ENCODE results near the gene KRT84.

KRT84 gene

DNA sequence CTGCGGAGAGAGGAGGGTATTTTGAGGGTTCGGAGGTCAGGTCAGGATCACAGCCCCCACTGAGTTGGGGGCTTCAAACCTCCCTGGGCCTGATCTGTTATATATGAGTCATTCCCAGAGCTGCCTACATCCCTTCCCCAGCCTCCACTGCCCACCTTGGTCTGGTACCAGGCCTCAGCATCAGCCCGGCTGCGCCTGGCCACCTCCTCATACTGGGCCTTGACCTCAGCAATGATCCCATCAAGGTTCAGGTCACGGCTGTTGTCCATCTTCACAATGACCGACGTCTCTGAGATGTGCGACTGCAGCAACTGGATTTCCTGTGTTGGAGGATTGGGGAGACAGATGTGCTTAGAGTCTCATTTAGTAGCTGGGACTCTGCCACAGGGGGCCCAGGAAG, 4.2 kb downstream of the KRT84 start:
- DNase-seq, result no peak

DNA sequence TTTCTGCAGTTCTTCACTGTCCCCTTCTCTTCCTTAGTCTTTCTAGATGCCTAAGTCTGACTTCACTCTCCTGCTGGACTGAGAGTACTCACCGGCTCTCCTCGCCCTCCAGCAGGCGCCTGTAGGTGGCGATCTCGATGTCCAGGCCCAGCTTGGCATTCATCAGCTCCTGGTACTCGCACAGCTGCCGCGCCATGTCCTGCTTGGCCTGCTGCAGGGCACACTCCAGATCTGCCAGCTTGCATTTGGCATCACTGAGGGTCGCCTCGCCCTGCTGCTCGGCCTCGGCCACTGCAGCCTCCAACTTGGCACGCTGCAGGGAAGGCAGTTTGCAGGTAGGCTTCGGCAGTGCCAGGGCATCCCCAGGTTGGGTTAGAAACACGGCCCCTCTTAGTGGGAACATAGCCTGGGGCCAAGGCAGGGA, 5.2 kb downstream of the KRT84 start:
- peak; percentile 51 for DNase-seq

DNA sequence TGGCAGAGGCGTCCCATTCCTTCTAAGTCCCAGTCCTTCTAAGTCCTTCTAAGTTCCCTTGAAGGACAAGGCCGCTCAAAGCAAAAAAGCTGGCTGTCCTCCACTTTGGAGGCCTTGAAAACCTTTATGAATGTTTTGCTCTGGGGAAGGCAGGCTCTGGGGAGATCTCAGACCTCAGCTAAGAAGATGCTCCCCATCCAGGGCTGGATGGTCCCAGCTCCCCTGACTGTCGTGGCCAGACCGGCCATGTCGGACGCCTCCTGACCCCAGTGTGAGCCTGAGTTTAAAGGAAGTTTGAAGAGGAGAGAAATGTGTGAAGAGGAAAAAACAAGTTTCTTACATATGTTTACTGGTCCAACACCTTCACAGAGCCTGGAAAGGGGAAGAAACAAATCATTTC, 5.9 kb downstream of the KRT84 start:
- DNase-seq, result no peak

DNA sequence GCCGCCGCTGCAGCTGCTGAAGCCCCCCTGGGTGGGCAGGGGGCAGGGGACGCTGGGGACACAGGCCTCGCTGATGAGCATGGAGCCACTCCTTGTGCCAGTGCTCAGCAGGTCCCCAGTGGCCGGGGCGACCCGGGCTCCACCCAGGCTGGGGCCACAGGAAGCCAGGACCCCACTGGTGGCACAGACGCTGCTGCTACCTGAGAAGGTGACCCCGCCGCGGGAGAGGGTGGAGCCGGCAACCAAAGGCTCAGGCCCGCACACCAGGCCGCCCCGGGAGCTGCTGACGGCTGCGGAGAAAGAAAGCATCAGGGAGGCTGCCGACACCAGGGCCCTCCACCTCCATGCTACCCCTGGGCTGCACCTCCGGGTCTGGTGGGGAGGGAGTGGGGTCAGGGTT, 7.4 kb downstream of the KRT84 start:
- DNase-seq, result no peak

DNA sequence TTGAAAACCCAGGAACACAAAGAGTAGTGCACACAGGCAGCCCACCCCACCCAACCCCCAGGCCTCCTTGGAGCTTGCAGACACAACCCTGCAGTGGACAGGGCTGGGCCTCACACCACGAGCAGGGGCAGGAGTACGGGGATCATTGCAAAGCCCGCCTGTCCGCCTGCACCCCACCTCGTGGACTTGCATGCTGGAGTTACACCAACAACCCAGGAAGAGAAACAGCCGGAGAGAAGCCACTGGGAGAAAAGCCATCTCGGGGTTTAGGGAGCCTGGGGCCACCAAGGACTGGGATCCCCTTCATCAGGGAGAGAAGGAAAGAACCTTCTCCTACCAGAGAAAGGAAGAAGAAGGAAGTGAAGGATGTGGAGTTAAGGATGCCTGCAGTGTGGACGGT, 8.2 kb downstream of the KRT84 start:
- DNase-seq, result no peak

DNA sequence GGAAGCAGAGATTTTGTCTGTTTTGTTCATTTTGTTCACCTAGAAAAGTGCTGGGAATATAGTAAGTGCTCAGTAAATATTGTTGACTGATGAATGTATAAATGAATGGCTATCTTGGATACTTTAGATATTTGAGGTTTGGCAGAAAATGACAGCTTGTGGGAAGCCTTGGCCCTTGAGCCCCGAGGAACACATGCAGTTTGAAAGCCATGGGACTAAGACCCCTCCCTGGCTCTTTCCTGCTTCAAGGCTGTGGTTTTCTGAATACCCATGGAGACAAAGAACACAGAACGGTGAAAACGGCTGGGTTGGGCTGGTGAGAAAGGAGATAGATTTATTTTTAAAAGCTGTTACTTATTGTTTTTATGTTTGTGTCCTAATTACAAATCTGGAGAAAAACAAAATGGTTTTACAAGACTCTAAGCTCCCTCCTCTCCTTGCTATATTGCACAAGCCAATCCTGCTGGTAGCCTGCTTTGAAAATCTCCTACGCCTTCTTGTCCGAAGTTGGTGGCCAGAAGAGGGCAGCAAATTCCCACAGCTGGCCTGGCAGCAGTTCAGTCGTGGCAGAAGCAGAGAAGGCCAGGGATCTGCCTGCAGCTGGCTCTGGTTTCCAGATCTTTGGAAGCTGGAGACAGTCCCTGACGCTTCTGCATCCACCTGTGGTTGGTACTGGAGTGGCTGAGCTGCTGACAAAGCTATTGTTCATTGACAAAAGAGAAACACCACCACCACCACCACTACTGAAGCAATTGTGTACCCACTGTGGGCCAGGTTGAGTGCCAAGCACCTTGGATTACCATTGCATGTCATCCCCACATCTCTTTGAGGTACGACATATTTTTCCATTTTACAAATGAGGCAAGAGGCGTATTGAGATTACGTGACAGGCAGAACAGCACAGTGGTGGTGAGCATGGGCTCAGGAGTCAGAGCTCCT, 13.0 kb downstream of the KRT84 start:
- DNase-seq, result peak; percentile 72

DNA sequence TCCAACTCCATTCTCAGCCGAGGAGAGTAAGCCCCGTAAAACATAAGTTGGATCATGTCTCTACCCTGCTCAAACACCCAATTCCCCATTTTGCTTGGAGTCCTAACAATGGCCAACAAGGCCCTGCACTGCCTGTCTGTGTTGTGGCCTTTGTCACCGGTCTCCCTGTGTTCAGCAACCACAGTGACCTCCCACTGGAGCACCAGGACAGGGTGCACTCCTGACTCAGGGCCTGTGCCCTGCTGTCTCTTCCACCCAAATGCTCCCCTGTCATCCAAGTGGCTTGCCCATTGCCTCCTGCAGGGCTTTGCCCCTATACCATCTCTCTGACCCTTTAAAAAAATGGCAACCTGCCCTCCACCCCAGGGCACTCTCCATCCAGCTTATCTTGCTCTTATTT, 13.7 kb downstream of the KRT84 start:
- no peak for DNase-seq

DNA sequence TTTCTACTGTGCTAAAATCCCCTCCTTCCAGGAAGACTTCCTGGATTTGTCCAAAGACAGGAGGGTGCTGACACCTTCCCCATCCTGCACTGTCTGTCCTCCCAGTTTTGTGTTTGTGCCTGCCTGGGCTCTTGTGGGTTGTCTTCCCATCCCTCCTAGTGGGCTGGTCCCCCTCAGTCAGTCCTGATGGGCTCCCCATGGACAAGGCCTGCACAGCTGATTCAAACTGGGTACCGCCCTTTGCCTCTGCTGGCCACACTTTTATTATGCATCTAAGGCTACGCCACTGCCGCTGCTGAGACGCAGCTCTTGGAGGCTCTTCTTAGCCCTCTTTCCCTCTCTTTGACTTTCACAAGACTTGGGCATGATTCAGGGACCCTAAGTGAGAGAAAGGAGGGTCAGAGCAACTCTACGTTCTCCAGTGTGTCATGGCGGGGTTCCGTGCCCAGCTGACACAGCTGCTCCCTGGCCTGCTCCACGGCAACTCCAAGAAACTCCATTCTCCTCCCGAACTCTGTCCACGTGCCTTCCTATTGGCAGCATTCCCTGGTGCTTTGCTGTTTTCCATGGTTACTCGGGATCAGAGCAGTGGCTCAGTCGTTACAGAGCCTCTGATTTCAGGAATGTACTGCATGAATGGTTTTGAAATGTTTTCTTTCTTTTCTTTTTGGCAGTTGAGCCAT, 14.4 kb downstream of the KRT84 start:
- no peak for DNase-seq

DNA sequence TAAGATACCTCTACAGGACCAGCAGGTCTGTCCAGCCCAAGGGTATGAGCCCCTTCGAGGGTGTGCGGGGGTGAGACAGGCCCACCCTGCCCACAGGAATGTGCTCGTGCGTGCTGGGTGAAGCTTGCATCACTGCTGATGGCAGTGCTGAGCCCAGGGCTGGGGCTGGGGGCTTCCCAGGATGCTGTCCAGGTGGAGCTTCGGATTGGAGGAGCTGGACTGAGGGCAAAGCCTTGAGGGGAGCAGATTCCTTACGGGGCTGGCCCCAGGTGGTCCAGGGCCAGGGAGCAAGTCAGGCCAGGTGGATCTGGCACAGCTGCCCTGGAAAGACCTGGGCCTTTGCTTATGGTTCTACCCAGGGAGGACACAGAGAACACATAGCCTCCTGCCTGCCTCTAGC, 15.6 kb downstream of the KRT84 start:
- no peak for DNase-seq

DNA sequence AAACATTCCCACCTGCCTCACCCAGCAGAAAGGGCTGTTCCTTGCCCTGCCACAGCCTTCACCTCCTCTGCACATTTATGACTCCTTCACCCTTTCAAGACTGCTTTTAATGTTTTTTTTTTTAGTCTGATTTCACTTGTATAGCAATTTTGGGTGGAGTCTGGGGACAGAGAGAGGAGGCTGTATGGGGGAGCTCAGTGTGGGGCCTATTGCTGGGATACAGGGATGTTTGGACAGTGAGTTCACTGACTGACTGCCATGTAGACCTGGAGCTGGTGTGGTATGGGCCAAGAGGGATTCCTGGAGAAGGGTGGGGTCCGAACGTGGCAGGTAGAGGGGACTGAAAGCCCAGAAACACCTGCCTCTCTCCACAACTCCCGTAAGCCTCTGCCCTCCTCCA, 16.2 kb downstream of the KRT84 start:
- no peak for DNase-seq

DNA sequence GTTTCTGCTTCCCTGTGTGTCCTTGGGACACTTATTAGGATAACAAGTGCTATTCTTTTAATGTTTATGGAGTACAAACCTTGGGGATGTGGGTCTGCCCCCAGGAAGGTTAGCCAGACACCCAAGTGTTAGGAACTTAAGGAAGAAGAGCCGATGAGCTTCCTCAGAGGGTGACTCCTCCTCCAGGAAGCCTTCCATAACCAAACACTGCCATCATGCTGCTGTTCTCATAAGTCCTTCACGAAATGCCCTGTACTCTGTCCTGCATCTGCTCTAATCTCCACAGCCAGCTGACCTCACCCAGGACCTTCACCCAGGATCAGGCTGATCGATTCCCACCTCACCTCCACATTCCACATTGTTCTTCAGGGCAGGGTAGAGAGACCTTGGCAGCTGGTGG, 16.9 kb downstream of the KRT84 start:
- no peak for DNase-seq

DNA sequence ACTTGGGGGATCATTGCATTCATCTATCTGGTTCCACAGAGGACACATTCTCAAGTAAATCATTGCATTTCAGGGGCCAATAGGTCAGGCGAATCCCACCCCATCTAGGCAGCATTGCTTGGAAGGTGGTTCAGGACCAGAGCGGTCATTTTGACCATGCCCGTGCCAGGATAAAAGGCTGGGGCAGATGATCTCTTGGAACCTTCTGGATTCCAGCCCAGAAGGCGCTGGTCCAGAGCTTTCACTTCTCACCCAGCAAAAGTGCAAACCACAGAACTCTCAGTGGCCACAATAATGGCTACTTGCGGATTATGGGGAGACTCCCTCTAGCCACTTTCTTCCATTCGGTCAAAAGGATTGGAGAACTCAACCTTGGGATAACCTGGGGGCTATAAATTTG, 17.6 kb downstream of the KRT84 start:
- no peak for DNase-seq

DNA sequence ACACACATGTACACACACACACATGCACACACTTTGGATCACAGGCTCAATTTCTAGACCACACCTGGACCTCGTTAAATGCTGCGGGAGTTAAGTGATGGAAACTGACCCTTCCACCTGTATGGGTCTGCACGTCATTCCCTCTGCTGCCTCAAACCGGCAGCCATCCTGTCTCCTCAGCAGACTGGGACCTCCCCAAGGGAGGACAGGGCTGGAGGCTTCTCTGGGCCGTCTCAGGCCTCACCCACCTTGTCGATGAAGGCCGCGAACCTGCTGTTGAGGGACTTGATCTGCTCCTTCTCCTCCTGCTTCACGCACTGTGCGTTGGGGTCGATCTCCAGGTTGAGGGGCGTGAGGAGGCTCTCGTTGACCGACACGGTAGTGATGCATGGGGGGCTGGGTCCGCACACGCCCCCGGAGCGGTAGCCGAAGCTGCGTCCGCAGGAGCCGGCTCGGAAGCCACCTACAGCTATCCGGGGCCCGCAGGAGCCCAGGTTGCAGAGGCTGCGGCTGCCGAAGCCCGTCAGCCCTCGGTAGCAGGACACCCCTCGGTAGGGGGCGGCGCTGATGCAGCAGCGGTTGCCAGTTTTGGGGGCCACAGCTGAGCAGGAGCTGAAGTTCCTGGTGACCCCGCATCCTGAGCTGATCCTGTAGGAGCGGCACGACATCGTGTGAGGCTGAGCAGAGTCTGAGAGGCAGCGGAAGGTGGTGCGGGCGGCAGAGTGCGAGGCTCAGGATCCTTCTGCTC, 18.5 kb downstream of the KRT84 start, which contains the start of gene KRT85:
KRT85 (minus strand) TSS at position 744 of the 748 bp plus-strand sequence; CDS start at position 668, 76 bp downstream.
- no peak for DNase-seq

DNA sequence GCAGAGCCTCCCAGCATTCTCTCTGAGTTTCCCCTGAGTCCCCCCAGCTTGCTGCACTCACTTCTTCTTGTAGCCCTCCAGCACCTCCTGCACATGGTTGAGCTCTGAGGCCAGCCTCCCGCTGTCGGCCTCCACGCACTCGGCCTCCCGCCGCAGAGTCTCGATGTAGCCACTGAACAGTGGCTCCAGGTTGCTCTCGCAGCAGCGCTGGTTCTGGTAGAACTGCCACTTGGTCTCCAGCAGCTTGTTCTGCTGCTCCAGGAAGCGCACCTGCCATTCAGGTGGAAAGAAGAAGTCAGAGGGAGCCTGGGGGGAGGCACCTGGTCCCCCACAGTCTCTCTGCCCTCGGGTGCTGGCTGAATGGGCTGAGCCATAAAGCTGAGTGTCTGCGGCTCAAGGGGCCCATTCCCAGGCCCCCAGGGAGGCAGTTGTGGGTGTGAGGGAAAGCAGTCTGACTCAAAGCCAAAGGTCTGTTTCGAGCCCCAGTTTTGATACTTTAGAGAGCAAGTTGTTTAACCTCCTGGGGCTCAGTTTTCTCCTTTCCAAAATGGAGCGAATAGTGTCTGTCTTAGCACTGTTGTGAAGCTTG, 20.5 kb downstream of the KRT84 start:
- no peak for DNase-seq

DNA sequence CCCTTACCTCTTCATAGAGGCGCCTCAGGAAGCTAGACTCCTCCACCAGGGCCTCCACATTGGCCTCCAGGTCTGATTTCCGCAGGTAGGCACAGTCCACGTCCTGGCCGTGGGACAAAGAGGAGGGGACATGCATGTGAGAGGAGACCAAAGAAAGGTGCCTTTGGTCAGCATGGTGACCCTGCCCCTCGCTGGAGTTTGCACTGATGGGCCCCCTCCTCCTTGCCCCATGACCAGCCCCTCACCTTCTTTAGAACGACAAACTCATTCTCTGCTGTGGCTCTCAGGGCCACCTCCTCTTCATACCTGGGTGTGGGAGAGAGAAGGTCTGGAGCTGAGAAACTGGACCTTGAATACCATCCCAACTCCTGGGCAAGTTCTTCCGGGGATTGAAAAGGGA, 21.4 kb downstream of the KRT84 start:
- DNase-seq, result no peak

DNA sequence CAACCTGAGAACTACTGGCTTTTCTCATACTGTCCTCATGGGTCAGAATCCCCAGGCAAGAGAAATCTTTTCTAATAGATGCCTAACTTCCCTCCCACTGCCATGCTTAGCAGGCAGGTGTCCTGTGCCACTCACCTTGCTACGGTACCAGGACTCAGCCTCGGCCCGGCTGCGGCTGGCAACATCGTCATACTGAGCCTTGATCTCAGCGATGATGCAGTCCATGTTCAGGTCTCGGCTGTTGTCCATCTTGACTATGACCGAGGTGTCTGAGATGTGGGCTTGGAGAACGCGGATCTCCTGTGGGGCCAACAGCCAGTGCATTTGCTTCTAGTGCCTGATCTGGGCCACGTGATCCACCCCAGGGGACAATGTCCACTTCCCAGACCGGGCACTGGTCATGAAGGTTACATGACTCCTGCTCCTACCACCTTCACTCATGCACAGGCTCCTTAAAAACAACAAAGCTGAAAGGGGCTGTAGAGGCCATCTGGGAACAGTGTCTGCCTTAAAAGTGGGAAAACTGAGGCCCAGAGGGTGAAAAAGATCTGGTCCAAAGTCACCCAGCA, 22.3 kb downstream of the KRT84 start:
- no peak for DNase-seq

DNA sequence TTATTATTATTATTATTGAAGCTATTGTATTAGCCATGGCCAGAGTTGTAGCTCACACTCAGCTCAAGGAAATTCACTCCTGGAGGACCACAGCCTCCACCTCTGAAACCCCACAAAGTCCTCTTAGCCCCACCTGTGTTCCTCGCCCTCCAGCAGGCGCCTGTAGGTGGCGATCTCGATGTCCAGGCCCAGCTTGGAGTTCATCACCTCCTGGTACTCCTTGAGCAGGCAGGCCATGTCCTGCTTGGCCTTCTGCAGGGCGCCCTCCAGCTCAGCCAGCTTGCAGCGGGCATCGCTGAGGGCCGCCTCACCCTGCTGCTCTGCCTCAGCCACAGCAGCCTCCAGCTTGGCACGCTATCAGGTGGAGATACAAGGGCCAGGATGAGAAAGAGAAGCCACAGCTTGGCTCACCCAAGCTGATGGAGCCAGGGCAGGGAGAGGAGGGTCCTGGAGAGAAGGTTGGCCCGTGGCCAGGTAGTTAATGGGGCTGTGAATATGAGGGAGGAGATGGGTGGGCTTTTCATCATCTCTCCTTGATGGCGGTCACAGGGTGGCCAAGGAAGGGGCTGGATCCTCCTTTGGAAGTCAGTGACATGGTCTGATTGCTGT, 23.2 kb downstream of the KRT84 start:
- DNase-seq, result peak; percentile 36

DNA sequence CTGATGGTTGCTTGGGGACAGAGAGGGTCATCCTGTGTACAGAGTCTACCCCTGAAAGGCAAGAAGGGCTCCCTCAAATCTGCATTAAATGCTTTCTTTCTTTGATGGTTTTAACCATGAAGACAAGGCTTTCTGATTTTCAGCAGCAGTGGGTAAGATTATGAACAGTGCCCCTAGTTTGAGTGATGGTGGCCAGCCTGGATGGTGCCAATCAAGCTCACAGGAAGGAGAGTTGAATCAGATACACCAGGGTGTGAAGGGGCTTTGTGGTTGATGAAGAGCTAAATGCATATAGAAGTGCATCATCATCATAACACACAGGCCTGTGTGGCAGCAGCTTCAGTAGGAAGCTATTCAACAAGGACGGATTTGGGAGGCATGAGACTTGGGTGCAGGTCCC, 23.9 kb downstream of the KRT84 start:
- no peak for DNase-seq

DNA sequence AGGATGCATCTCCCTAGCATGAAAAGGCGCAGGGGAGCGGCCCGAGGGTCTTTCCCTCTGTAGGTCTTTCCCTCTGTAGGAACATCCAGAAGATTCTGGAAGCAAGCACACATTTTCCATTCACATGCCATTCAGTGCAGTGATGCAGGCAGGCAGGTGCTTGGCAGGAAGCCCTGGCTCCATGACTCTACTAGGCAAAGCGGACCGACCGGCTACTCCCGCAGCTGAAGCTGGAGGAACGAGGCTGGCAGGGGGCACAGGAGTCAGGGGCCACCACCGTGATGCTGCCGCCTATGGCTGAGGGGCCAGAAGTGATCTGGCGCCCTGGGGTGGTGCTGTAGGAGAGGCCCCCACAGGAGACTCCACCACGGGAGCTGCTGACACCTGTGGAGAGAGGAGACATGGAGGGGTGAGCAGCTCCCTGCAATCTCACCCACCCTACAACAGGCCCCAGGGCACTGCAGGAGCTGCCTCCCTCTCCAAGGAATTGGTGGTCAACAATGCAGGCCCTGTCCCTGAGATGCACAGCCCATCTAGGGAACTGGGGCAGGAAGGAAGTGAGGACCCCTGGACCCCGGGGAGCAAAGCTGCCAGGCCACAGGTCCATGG, 24.7 kb downstream of the KRT84 start:
- no peak for DNase-seq

DNA sequence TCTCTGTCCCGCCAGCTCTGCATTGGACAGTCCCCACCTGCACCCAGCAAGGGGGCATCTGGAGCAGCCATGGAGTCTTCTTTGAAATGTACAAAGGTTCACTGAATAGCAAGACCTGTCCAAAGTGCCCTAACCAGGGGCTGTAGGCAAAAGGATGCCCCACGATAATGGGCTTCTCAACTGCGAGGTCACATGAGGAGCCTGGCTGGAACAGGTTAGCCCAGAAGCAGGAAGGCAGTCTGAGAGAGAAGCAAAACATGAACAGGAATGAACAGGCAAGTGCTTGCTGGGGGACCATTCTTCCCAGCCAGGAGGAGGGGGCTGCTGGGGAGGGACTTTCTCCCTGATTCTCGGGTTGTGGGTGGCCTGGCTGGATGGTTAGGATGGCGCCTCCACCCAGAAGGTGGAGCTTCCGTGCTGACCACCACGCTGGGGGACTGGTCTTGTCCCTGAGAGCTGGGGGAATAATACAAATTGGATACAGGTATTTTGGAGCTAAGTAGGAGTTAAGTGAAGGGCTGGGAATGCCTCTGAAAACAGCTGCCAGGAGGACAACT, 25.3 kb downstream of the KRT84 start:
- no peak for DNase-seq

DNA sequence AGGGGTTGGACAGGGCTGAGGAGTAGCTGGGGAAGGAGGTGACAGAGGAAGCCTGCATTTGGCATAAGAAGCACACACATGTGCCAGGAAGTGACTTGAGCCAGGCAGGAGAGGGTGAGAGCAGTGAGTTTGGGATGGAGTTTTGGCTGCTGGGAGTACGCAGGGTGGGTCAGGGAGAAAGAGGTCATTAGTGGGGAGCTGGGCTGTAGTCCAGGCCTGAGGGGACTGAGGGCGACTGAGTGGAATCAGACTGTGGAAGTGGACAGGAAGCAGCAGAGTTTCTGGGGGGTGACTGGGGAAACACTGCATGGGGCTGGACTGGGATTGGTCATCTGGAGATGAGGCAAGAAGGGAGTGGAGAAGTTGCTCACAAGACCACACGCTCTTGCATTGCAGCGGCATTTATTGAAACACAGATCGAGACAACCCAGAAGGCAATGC, 25.8 kb downstream of the KRT84 start:
- no peak for DNase-seq
